ENCODE results near the gene FBXL17. TPM values are rescaled to one million over a fixed set of nuclear protein-coding genes. Genes with fewer than 3 reads are reported as not detected.

The FBXL17 gene
- total RNA-seq, 1 donor from 2014 or later = 15.9 TPM

- Mint-ChIP-seq H3K36me3 (ENCODE audit: insufficient read depth) (peaks cover 2% of the 10 kb centered on the region), H3K27me3 (no peaks in the 10 kb centered on the region), H3K27ac (no peak overlapping the region), H3K9me3 (ENCODE audit: low read depth) (peaks cover 8% of the 10 kb centered on the region), H3K4me3 (ENCODE audit: low read depth) (no peak overlapping the region), H3K4me1 (ENCODE audit: low read depth) (peaks cover 10% of the 10 kb centered on the region)
- DNase-seq (ENCODE audit: low spot score, unreplicated experiment) = no peak
- TF ChIP-seq, protein P1, sequence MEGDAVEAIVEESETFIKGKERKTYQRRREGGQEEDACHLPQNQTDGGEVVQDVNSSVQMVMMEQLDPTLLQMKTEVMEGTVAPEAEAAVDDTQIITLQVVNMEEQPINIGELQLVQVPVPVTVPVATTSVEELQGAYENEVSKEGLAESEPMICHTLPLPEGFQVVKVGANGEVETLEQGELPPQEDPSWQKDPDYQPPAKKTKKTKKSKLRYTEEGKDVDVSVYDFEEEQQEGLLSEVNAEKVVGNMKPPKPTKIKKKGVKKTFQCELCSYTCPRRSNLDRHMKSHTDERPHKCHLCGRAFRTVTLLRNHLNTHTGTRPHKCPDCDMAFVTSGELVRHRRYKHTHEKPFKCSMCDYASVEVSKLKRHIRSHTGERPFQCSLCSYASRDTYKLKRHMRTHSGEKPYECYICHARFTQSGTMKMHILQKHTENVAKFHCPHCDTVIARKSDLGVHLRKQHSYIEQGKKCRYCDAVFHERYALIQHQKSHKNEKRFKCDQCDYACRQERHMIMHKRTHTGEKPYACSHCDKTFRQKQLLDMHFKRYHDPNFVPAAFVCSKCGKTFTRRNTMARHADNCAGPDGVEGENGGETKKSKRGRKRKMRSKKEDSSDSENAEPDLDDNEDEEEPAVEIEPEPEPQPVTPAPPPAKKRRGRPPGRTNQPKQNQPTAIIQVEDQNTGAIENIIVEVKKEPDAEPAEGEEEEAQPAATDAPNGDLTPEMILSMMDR (IDR thresholded peaks at IDR 0.05; ENCODE audit: unreplicated experiment) = no peak
Measured at GRCh38 chr5:108233617-108234155, 148.2 kb downstream of the FBXL17 start.

DNA sequence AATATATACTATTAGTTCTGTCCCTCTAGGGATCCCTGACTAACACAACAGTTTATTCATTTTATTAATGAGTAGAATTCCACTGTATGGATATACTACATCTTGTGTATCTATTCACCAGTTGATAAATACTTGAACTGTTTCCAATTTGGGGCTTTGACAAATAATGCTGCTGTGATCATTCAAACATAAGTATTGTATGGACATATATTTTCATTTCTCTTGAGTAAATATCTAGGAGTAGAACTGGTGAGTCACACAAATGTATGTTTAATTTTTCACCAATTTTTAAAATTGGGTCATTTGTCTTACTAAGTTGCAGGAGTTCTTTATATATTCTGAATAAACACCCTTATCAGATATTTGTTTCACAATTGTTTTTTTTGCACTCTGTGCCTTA, 149.1 kb downstream of the FBXL17 start:
- H3K9me3 Mint-ChIP-seq (ENCODE audit: low read depth) = peaks cover 8% of the 10 kb centered on the region
- H3K27me3 Mint-ChIP-seq = no peaks in the 10 kb centered on the region
- no peak overlapping the region for H3K27ac Mint-ChIP-seq
- TF ChIP-seq, protein P1 (IDR thresholded peaks at IDR 0.05; ENCODE audit: unreplicated experiment) = no peak
- DNase-seq (ENCODE audit: low spot score, unreplicated experiment) = no peak
- H3K36me3 Mint-ChIP-seq (ENCODE audit: insufficient read depth) = peaks cover 2% of the 10 kb centered on the region
- no peak overlapping the region for H3K4me3 Mint-ChIP-seq (ENCODE audit: low read depth)
- H3K4me1 Mint-ChIP-seq (ENCODE audit: low read depth) = peaks cover 10% of the 10 kb centered on the region

DNA sequence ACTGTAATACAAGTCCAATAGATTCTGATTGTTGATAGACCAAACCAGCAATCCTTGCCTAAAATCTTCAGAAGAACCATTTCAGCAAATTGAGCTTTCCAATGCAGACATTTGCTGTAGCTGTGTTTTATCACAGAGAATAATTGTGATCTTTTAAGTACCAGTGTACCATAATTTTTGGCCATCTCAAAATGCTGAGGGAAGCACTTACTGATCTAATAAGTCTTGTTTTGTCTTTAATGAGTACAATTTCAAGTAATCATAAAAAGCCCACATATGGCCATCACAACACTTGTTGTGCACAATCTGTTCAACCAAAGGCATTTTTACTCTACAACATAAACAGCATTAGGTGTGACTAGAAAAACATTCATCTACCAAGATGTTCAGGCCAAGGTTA, 159.9 kb downstream of the FBXL17 start:
- peaks cover 10% of the 10 kb centered on the region for H3K9me3 Mint-ChIP-seq (ENCODE audit: low read depth)
- H3K36me3 Mint-ChIP-seq (ENCODE audit: insufficient read depth) = peaks cover 2% of the 10 kb centered on the region
- no peak overlapping the region for H3K4me3 Mint-ChIP-seq (ENCODE audit: low read depth)
- no peak for DNase-seq (ENCODE audit: low spot score, unreplicated experiment)
- H3K27me3 Mint-ChIP-seq = no peaks in the 10 kb centered on the region
- TF ChIP-seq, protein P1 (IDR thresholded peaks at IDR 0.05; ENCODE audit: unreplicated experiment) = no peak
- no peak overlapping the region for H3K27ac Mint-ChIP-seq
- peaks cover 5% of the 10 kb centered on the region for H3K4me1 Mint-ChIP-seq (ENCODE audit: low read depth)

- H3K4me1 Mint-ChIP-seq (ENCODE audit: low read depth) = peaks cover 5% of the 10 kb centered on the region
- H3K36me3 Mint-ChIP-seq (ENCODE audit: insufficient read depth) = peaks cover 2% of the 10 kb centered on the region
- H3K27ac Mint-ChIP-seq = no peak overlapping the region
- TF ChIP-seq, protein P1 (IDR thresholded peaks at IDR 0.05; ENCODE audit: unreplicated experiment) = no peak
- DNase-seq (ENCODE audit: low spot score, unreplicated experiment) = no peak
- H3K9me3 Mint-ChIP-seq (ENCODE audit: low read depth) = peaks cover 9% of the 10 kb centered on the region
- no peak overlapping the region for H3K4me3 Mint-ChIP-seq (ENCODE audit: low read depth)
- no peaks in the 10 kb centered on the region for H3K27me3 Mint-ChIP-seq
Measured at GRCh38 chr5:108220834-108221233, 161.1 kb downstream of the FBXL17 start.

GRCh38 chr5:108216890-108217289, 165.0 kb downstream of the FBXL17 start:
- no peaks in the 10 kb centered on the region for H3K27me3 Mint-ChIP-seq
- no peak overlapping the region for H3K4me3 Mint-ChIP-seq (ENCODE audit: low read depth)
- TF ChIP-seq, protein P1 (IDR thresholded peaks at IDR 0.05; ENCODE audit: unreplicated experiment) = no peak
- H3K27ac Mint-ChIP-seq = no peak overlapping the region
- no peak for DNase-seq (ENCODE audit: low spot score, unreplicated experiment)
- peaks cover 8% of the 10 kb centered on the region for H3K4me1 Mint-ChIP-seq (ENCODE audit: low read depth)
- peaks cover 6% of the 10 kb centered on the region for H3K9me3 Mint-ChIP-seq (ENCODE audit: low read depth)
- H3K36me3 Mint-ChIP-seq (ENCODE audit: insufficient read depth) = peaks cover 8% of the 10 kb centered on the region
